GM21360 (cell line): ENCODE data around the gene IDH2.
"Not testable (repeated sequence)": the region's sequence is repeated elsewhere in the genome, so short reads cannot be mapped to it uniquely, and the experiment has no call there.

Experiments
- ATAC-seq: cut with Tn5 transposase; IDR thresholded peaks from one replicate; pipeline ENCODE4 v1.9.1; 2021; ENCODE audit warnings: mild to moderate bottlenecking, moderate library complexity; ENCODE audit not compliant: unreplicated experiment

Gene IDH2

DNA sequence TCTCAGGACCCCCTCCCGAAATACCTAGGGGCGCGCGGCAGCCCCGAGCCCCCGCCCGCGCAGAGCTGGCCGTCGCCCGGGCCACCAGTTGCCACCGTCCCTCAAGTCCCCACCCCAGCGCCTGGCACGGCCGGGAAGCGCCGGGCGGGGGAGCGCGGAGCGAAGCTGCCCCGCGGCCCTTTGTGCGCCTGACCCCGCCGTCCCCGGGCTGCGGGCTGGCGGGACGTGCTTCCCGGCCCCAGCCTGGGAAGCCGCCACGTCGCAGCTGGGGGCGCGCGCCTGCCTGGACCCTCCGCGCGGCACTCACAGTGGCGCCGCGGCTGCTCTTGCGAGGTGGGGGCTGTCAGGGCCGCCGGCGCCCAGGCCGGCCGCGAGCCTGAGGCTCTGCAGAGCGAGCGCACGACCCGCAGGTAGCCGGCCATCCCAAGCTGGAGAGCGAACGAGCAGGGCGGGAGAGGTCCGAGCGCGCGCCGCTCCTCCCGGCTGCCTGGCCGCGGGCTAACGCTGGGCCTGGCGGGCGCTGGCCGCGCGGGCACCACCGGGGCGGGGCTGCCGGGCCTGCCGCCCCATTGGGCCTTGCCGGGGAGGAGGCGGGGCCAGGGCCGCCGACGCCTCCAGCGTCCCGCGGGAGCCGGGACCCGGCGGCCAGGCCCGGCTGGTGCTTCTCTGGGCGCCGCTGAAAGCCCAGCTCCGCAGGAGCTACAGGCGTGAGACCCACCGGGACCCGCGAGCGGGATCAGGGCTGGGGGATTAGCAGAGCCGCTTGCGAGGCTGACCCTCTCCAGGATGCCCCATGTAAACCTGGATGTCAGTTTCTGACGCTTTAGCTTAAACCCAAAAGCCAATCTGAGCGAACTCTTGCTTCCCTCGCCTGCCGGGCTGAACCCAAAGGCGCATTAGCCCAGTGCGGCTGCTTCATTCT, at the start of gene IDH2:
TSS of gene IDH2 (minus strand) at position 500 of the 922 bp plus-strand sequence. CDS start at position 422, 78 bp downstream.
- peak; percentile 58 for ATAC-seq

- ATAC-seq = not testable (repeated sequence)
These were observed 48.3 kb upstream of the IDH2 start for GRCh38 chr15:90150551-90150950.

- ATAC-seq = no peak
These were observed 47.5 kb upstream of the IDH2 start for GRCh38 chr15:90149609-90150340.

- ATAC-seq = not testable (repeated sequence)
These were observed 44.0 kb upstream of the IDH2 start for GRCh38 chr15:90146198-90146761.

DNA sequence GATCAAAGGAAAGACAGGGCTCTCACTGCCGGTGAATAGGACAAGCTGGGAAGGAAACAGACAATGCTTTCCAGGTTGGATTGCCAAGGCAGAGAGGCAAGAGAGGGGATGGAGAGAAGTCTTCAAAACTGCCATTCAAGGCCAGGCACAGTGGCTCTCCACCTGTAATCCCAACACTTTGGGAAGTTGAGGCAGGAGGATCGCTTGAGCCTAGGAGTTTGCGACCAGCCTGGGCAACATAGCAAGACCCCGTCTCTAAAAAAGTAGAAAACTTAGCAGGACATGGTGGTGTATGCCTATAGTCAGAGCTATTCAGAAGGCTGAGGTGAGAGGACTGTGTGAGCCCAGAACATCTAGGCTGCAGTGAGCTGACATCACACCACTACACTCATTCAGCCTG, 43.5 kb upstream of the IDH2 start:
- no peak for ATAC-seq

GRCh38 chr15:90145259-90145658, 43.0 kb upstream of the IDH2 start:
- no peak for ATAC-seq

DNA sequence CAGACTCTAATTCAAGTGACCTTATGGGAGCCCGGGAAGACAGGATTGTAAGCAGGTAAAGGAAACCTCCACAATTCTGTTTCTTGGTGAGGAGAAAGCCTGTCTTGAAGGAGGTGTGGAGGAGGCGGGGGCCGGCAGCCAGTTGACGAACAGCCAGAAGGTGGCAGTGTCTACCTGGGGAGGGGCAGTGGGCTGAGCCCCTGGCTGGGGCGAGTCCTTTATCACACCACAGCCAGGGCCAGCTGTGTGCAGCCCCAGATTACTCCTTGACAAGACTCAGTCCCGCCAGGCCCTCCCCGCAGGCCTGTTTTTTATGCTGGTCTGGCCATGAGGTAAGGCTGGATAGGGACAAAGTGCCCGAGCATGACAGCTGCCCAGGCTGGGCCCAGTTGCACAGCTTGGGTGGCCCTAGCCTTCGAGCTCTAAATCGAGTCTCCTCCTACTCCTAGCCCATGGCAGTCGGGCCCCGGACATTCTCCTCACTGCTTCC, 40.9 kb upstream of the IDH2 start:
- ATAC-seq = no peak

GRCh38 chr15:90142216-90143165, 40.2 kb upstream of the IDH2 start:
- ATAC-seq = no peak

DNA sequence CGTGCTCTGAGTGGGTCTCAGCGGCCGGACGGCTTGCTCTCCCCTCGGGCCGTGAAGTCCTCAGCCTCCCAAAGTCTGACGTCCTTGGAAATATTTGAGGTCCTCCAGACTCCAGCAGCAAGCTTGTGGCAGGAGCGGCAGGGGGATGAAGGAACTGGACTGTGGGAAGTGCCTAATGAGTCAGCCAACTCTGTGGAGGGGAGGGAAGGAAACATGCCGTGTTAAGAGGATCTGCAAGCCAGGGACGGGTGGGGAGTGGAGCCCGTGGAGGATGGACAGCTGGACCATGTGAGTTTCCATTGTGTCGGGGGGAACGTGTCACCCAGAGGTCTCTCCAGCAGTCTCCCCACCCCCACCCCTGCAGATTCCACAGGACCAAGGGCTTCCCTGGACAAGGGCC, 39.4 kb upstream of the IDH2 start:
- ATAC-seq = no peak

- ATAC-seq = not testable (repeated sequence)
These were observed 37.3 kb upstream of the IDH2 start for GRCh38 chr15:90139549-90139948.

GRCh38 chr15:90138071-90138833, 36.0 kb upstream of the IDH2 start:
- no peak for ATAC-seq

GRCh38 chr15:90132437-90132836, 30.2 kb upstream of the IDH2 start:
- no peak for ATAC-seq

DNA sequence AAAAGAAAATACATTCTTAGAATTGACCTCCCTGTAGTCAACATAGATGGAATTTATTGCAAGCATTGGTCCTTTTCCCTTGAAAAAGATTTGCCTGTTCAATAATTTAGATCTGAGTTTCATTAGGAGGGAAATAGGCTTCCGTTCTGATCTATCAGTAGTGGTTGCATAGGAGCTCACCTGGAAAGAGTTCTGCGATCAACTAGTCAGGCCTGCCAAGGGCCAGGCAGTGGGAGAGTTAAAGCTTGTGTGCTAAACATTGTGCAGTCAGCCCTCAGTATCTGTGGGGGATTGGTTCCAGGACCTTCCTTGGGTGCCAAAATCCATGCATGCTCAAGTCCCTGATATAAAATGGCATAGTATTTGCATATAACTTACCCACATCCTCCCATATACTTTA, 29.6 kb upstream of the IDH2 start:
- ATAC-seq = no peak

- ATAC-seq = no peak
These were observed 28.0 kb upstream of the IDH2 start for GRCh38 chr15:90130291-90130690.

GRCh38 chr15:90126596-90127435, 24.5 kb upstream of the IDH2 start:
- no peak for ATAC-seq

DNA sequence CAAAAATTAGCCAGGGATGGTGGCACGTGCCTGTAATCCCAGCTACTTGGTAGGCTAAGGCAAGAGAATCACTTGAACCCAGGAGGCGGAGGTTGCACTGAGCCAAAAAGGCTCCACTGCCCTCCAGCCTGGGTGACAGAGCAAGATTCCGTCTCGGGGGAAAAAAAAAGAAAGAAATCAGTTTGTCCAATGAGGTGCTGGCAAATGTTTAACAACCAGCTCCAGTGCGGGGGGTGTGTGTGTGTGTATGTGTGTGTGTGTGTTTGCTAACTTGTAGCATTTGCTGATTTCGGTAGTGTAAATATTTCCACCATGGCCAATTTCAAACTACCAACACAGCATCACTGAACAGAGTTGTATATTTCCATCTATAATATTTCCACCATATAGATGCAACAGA, 23.8 kb upstream of the IDH2 start:
- ATAC-seq = no peak

- no peak for ATAC-seq
These were observed 22.2 kb upstream of the IDH2 start for GRCh38 chr15:90124507-90124906.

DNA sequence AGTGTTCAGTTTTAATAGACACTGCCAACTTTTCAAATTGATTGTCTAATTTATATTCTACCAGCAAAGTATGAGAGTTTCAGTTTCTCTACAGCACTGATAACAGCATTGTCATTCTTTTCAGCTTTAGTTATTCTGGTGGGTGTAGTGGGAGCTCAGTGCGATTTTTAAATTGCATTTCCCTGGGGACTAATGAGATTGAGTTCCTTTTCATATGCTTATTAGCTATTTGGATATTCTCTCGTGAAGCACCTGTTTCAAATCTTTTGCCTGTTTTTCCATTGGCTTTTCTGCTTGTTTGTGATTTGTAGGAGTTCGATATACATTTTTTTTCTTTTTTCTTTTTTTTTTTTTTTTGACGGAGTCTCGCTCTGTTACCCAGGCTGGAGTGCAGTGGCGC, 18.8 kb upstream of the IDH2 start:
- ATAC-seq = no peak

DNA sequence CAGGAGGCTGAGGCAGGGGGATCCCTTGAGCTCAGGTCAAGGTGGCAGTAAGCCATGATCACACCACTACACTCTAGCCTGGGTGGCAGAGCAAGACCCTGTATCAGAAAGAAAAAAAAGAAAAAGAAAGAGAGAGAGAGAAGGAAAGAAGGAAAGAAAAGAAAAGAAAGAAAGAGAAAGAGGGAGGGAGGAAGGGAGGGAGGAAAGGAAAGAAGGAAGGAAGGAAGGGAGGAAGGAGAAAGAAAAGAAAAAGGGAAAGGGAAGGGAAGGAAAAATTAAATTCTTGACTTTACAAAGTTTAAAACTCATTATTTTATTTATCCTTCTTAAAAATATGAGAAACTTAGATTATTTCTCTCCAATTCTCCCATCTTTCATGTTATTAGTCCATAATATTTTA, 17.1 kb upstream of the IDH2 start:
- no peak for ATAC-seq
